Inflammatory macrophage (primary cell): ENCODE results near the gene LYST.
A peak's percentile ranks its signal among the peaks of the same experiment; 100 is the strongest.

ENCODE experiments used
- DNase-seq, 2 donors: peaks; one replicate each; pipeline ENCODE4 v3.0.0-alpha.2; 2020 to 2022

Gene LYST

GRCh38 chr1:235703506-235703905 lies 163.2 kb downstream of the LYST start:
- DNase-seq = no peak

- DNase-seq = no peak
Observed at GRCh38 chr1:235702412-235702811, 164.3 kb downstream of the LYST start.

- DNase-seq = no peak
Observed at GRCh38 chr1:235697508-235697907, 169.2 kb downstream of the LYST start.

GRCh38 chr1:235689356-235689755 lies 177.3 kb downstream of the LYST start:
- DNase-seq = no peak

- DNase-seq = no peak
Observed at GRCh38 chr1:235688096-235688495, 178.6 kb downstream of the LYST start.

- DNase-seq = no peak
Observed at GRCh38 chr1:235683653-235684052, 183.1 kb downstream of the LYST start.

GRCh38 chr1:235682216-235682615 lies 184.5 kb downstream of the LYST start:
- no peak for DNase-seq

GRCh38 chr1:235679644-235680043 lies 187.1 kb downstream of the LYST start:
- DNase-seq = peak in 1 of 2 donors; percentile 10

- no peak for DNase-seq
Observed at GRCh38 chr1:235679005-235679404, 187.7 kb downstream of the LYST start.

- DNase-seq = no peak
Observed at GRCh38 chr1:235675152-235675890, 191.4 kb downstream of the LYST start.

GRCh38 chr1:235673981-235674380 lies 192.7 kb downstream of the LYST start:
- DNase-seq = no peak

GRCh38 chr1:235671992-235672391 lies 194.7 kb downstream of the LYST start:
- no peak for DNase-seq

GRCh38 chr1:235670157-235670776 lies 196.4 kb downstream of the LYST start:
- no peak for DNase-seq

- DNase-seq = no peak
Observed at GRCh38 chr1:235669277-235669676, 197.4 kb downstream of the LYST start.

- DNase-seq = no peak
Observed at GRCh38 chr1:235663628-235664027, 203.1 kb downstream of the LYST start.

- DNase-seq = no peak
Observed at GRCh38 chr1:235661568-235661967, 205.1 kb downstream of the LYST start.

GRCh38 chr1:235659186-235659771 lies 207.4 kb downstream of the LYST start:
- no peak for DNase-seq

- DNase-seq = no peak
Observed at GRCh38 chr1:235657747-235658526, 208.8 kb downstream of the LYST start.

- DNase-seq = no peak
Observed at GRCh38 chr1:235657269-235657668, 209.4 kb downstream of the LYST start.

- DNase-seq = no peak
Observed at GRCh38 chr1:235652364-235652763, 214.3 kb downstream of the LYST start.

GRCh38 chr1:235651170-235651806 lies 215.4 kb downstream of the LYST start:
- no peak for DNase-seq

- no peak for DNase-seq
Observed at GRCh38 chr1:235650341-235651169, 216.2 kb downstream of the LYST start.
